Osteocyte (in vitro differentiated cells): ENCODE measurements around the gene NPR3. TPM values are rescaled to one million over a fixed set of nuclear protein-coding genes. Genes with fewer than 3 reads are reported as not detected.

Experiments
- DNase-seq: peaks from one replicate; pipeline ENCODE4 v3.0.0; 2021; ENCODE audit warnings: mixed read lengths; ENCODE audit not compliant: unreplicated experiment; ENCODE audit errors: extremely low spot score
- H3K27ac Mint-ChIP-seq: one replicate; pipeline ENCODE4 v1.8.0; 2021; ENCODE audit warnings: mild to moderate bottlenecking, mixed read lengths; ENCODE audit not compliant: unreplicated experiment
- H3K27me3 Mint-ChIP-seq: one replicate; pipeline ENCODE4 v1.8.0; 2021; ENCODE audit warnings: mixed read lengths; ENCODE audit not compliant: unreplicated experiment
- H3K36me3 Mint-ChIP-seq: one replicate; pipeline ENCODE4 v1.8.0; 2021; ENCODE audit warnings: mixed read lengths; ENCODE audit not compliant: unreplicated experiment
- H3K4me1 Mint-ChIP-seq: one replicate; pipeline ENCODE4 v1.8.0; 2021; ENCODE audit warnings: mixed read lengths; ENCODE audit not compliant: unreplicated experiment
- H3K4me3 Mint-ChIP-seq: one replicate; pipeline ENCODE4 v1.8.0; 2021; ENCODE audit warnings: mild to moderate bottlenecking, moderate library complexity, mixed read lengths; ENCODE audit not compliant: unreplicated experiment
- H3K9me3 Mint-ChIP-seq: one replicate; pipeline ENCODE4 v1.8.0; 2021; ENCODE audit warnings: mixed read lengths; ENCODE audit not compliant: unreplicated experiment
- total RNA-seq: library from RNA; stranded (reverse); gene quantifications from 2 replicates; pipeline ENCODE4 v1.2.1, GENCODE V29; 2021
- TF ChIP-seq, protein P1 (sequence below): fragments of 200-600 bp; sonication (generic); IDR thresholded peaks from 2 replicates; pipeline ENCODE4 v1.5.0; 2021; ENCODE audit warnings: antibody characterized with exemption, mild to moderate bottlenecking, moderate library complexity

Gene NPR3
- total RNA-seq, 1 donor from 2014 or later = 97.4 TPM

DNA sequence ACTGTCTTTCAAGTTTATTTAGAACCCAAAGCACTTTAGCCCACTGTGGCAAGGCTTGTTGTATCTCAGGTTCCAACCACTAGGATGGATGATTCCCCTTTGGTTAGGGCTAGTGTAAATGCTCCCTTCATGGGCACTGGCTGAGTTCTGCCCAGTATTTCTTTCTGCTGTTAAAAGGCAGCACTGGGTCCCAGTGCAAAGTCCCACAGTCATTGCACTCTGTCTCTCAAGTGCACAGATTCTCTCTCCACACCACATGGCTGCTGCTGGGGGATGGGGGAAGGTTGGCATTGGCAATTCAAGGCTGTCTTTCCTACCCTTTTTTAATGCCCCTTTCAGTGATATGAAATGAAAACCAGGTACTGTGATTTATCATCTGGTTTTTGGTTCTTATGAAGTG lies 7.2 kb upstream of the NPR3 start:
- H3K4me1 Mint-ChIP-seq = peaks cover 7% of the 10 kb centered on the region
- H3K9me3 Mint-ChIP-seq = peaks cover 8% of the 10 kb centered on the region
- H3K4me3 Mint-ChIP-seq = no peak overlapping the region
- TF ChIP-seq, protein P1, sequence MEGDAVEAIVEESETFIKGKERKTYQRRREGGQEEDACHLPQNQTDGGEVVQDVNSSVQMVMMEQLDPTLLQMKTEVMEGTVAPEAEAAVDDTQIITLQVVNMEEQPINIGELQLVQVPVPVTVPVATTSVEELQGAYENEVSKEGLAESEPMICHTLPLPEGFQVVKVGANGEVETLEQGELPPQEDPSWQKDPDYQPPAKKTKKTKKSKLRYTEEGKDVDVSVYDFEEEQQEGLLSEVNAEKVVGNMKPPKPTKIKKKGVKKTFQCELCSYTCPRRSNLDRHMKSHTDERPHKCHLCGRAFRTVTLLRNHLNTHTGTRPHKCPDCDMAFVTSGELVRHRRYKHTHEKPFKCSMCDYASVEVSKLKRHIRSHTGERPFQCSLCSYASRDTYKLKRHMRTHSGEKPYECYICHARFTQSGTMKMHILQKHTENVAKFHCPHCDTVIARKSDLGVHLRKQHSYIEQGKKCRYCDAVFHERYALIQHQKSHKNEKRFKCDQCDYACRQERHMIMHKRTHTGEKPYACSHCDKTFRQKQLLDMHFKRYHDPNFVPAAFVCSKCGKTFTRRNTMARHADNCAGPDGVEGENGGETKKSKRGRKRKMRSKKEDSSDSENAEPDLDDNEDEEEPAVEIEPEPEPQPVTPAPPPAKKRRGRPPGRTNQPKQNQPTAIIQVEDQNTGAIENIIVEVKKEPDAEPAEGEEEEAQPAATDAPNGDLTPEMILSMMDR = no peak
- H3K27me3 Mint-ChIP-seq = no peaks in the 10 kb centered on the region
- DNase-seq = no peak
- no peaks in the 10 kb centered on the region for H3K36me3 Mint-ChIP-seq
- no peak overlapping the region for H3K27ac Mint-ChIP-seq

DNA sequence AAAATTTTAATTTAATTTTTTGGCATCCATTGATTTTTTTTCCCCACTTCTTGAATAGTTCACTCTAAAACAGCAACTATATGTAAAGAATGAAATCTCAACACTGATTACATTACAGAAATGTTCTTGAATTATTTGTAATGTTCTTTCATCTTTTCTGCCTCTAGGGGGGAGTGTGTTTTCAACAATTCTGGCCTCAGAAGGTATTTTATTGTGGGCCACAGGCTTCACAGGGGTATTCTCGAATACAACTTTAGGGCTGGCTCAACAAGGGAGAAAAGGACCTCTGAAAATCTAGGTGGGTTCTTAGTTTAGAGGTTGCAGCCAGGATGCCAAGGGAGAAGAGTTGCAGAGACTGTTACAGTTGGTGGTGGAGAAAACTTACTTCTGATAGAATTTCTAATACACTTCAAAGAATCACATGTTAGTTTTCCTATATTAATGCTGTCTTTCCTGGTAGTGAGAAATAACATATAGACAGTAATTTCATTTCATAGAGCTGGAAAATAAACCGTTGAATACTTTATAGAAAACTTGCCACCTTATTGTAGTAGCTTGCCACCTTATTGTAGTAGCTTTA lies 3.6 kb upstream of the NPR3 start:
- TF ChIP-seq, protein P1 = peak; percentile 77
- no peaks in the 10 kb centered on the region for H3K36me3 Mint-ChIP-seq
- H3K9me3 Mint-ChIP-seq = no peaks in the 10 kb centered on the region
- peak overlapping the region; percentile 51 for H3K4me3 Mint-ChIP-seq
- peaks cover 19% of the 10 kb centered on the region for H3K4me1 Mint-ChIP-seq
- no peak for DNase-seq
- no peaks in the 10 kb centered on the region for H3K27me3 Mint-ChIP-seq
- H3K27ac Mint-ChIP-seq = peak overlapping the region; percentile 12

DNA sequence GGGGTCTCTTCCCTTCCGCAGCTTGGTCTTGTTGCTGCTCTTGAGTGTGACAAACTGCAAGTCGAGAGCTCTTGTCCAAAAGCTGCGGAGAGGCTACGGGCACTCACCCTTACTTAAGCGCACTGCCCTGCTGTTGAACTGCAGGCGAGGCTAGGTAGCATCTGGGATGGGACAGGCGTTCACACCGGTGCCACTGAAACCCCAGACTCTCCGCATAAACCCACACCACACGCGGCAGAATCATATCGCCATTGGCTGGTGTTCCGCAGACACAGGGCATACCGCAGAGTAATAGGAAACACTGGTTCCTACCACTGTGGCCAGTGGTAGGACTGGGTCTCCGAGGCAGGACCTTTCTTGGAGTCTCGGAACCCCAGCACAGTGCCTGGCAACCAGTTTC lies 2.2 kb upstream of the NPR3 start:
- Mint-ChIP-seq H3K4me1 (peaks cover 28% of the 10 kb centered on the region), H3K9me3 (no peaks in the 10 kb centered on the region), H3K4me3 (no peak overlapping the region), H3K27ac (peak overlapping the region; percentile 98), H3K36me3 (no peaks in the 10 kb centered on the region), H3K27me3 (no peaks in the 10 kb centered on the region)
- no peak for DNase-seq
- TF ChIP-seq, protein P1 = no peak

DNA sequence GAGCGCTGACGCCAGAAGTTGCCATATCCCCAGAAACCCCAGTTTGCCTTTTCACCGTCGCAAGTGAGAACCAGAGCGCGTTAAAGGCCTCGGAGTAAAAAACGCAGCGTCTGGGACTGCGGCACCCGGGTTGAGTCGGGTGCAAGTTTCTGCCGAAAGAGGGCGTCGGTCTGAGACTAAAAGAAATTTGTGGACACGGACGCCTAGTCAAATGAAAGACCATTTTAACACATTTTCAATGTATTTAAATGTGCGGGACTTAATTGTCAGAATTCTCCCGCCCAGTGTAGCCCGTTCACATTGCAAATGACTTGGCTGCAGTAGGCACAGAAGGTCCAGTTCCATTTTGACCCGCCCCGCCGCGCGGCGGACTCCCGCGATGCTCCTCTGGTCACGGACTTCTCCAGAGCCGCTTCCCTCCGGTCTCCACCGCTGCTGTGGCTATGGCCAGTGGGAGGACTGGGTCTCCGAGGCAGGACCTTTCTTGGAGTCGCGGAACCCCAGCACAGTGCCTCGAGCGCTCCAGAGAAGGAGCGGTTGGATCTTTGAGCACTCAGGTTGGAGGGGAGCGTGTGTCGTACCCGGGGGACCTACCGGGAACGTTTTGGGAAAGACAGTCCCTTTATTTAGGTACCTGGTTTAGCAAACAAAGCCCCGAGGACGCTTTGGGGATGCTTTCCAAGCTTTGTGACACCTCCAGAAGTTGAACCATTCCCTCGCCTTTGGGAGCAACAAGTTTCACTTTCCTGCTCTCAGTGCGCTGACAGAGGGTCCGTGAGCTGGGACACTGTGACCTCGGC lies 1.2 kb upstream of the NPR3 start:
- peak; percentile 92 for DNase-seq
- H3K27ac Mint-ChIP-seq = peak overlapping the region; percentile 98
- H3K4me3 Mint-ChIP-seq = peak overlapping the region; percentile 83
- H3K4me1 Mint-ChIP-seq = peaks cover 35% of the 10 kb centered on the region
- no peaks in the 10 kb centered on the region for H3K36me3 Mint-ChIP-seq
- TF ChIP-seq, protein P1 = peak; percentile 92
- H3K27me3 Mint-ChIP-seq = no peaks in the 10 kb centered on the region
- H3K9me3 Mint-ChIP-seq = no peaks in the 10 kb centered on the region

DNA sequence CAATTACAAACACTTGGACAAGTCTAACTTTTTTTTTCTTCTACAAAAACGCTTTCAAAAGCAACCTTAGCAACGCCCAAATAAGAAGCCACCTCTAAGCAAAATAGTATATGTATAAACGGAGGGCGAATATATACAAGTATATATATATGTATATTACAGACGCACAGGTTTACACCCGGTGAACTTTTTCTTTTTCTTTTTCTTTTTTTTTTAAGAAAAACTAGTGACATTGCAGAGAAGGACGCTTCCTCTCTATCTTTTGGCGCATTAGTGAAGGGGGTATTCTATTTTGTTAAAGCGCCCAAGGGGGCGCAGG lies 200 bp downstream of the NPR3 start:
- TF ChIP-seq, protein P1 = no peak
- H3K27ac Mint-ChIP-seq = peak overlapping the region; percentile 94
- peaks cover 47% of the 10 kb centered on the region for H3K4me1 Mint-ChIP-seq
- no peaks in the 10 kb centered on the region for H3K27me3 Mint-ChIP-seq
- H3K36me3 Mint-ChIP-seq = peaks cover 3% of the 10 kb centered on the region
- DNase-seq = no peak
- peak overlapping the region; percentile 83 for H3K4me3 Mint-ChIP-seq
- no peaks in the 10 kb centered on the region for H3K9me3 Mint-ChIP-seq
